Measurements from ENCODE around the gene EPHB6. TPM values are rescaled to one million over a fixed set of nuclear protein-coding genes. Genes with fewer than 3 reads are reported as not detected.

The EPHB6 gene
- total RNA-seq, 1 experiment from 2014 or later, result 30.5 TPM

DNA sequence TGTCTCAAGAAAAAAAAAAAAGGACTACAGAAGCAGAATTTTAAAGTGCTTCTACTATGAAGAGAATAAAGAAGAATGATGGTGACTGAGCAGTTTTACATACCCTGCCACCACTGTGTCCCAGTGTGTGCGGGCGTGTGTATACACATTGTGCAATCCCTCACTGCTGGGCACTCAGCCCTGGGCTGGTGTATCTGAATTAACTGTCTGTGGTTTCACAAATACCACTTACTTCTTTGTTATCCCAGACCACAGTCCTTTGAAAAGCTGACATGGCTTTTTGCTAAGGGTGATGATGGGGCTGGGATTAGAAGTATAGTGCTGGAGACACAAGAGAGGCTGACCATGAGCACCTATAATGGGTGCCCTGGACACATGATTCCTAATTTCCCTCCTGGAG is 51.8 kb downstream of the EPHB6 start:
- DNase-seq (no peak), ATAC-seq (no peak)
- H4K20me1 ChIP-seq (ENCODE audit: low read length), result no peaks in the 10 kb centered on the region
- no peak overlapping the region for H3K4me3 ChIP-seq (ENCODE audit: low read length)
- ChIA-PET POLR2A (ENCODE audit: unreplicated experiment) (no interaction called here), CTCF (no interaction called here)
- peaks cover 17% of the 10 kb centered on the region; the same call in 1 of the 2 replicates for H3K9me3 ChIP-seq (ENCODE audit: low read length)
- H3K4me1 ChIP-seq (ENCODE audit: insufficient read depth, low read length), result peaks cover 4% of the 10 kb centered on the region; the same call in 1 of the 2 replicates
- no TSS peak for BruUV-seq (replicated peaks)
- no peak overlapping the region for H3K9ac ChIP-seq (ENCODE audit: low read length)
- no peak overlapping the region for H2AFZ ChIP-seq (ENCODE audit: low read length)
- H3K4me2 ChIP-seq (ENCODE audit: low read length), result no peak overlapping the region
- H3F3A ChIP-seq (ENCODE audit: low read length, unreplicated experiment), result no peaks in the 10 kb centered on the region
- H3K36me3 ChIP-seq (ENCODE audit: low read depth, low read length), result no peaks in the 10 kb centered on the region
- no peaks in the 10 kb centered on the region for H3K9me2 ChIP-seq (replicated peaks; ENCODE audit: low read length)
- intact Hi-C loops (cut with micrococcal nuclease), result no loop called here
- H3K27ac ChIP-seq (ENCODE audit: low read length), result no peak overlapping the region
- H3K27me3 ChIP-seq (ENCODE audit: low read length), result peaks cover 20% of the 10 kb centered on the region
- H3K79me2 ChIP-seq (ENCODE audit: low read length), result no peaks in the 10 kb centered on the region
- no peak for TF ChIP-seq EZH2 (IDR thresholded peaks at IDR 0.05; ENCODE audit: low read length, unreplicated experiment)
- TF ChIP-seq, protein P1, sequence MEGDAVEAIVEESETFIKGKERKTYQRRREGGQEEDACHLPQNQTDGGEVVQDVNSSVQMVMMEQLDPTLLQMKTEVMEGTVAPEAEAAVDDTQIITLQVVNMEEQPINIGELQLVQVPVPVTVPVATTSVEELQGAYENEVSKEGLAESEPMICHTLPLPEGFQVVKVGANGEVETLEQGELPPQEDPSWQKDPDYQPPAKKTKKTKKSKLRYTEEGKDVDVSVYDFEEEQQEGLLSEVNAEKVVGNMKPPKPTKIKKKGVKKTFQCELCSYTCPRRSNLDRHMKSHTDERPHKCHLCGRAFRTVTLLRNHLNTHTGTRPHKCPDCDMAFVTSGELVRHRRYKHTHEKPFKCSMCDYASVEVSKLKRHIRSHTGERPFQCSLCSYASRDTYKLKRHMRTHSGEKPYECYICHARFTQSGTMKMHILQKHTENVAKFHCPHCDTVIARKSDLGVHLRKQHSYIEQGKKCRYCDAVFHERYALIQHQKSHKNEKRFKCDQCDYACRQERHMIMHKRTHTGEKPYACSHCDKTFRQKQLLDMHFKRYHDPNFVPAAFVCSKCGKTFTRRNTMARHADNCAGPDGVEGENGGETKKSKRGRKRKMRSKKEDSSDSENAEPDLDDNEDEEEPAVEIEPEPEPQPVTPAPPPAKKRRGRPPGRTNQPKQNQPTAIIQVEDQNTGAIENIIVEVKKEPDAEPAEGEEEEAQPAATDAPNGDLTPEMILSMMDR (conservative IDR thresholded peaks at IDR 0.05; ENCODE audit: low read depth, low read length), result no peak

DNA sequence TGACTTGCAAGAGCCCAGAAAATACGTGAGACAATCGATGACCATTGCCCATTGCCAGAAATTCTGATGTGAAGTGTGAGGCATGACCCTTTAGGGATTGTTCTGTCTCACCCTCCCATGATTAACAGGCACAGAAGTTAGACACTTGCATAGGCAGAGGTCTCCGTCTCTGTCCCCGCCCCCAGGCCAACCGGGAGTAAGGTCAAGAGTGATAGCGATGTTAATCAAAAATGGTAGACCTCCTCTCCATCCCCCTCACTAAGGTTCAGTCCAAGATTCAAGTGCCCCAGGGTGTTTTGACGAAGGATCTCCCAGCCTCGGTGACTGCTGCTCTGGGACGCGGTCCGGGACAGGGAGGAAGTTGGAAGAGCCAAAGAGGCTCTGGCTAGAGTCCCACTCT is 53.4 kb downstream of the EPHB6 start:
- ATAC-seq (no peak), DNase-seq (no peak)
- Histone ChIP-seq H3K9me3 (ENCODE audit: low read length) (peaks cover 17% of the 10 kb centered on the region; the same call in 1 of the 2 replicates), H3K9ac (ENCODE audit: low read length) (no peak overlapping the region), H2AFZ (ENCODE audit: low read length) (no peak overlapping the region), H3K36me3 (ENCODE audit: low read depth, low read length) (no peaks in the 10 kb centered on the region), H3K27me3 (ENCODE audit: low read length) (peaks cover 29% of the 10 kb centered on the region), H3K9me2 (replicated peaks; ENCODE audit: low read length) (no peaks in the 10 kb centered on the region), H3K79me2 (ENCODE audit: low read length) (no peaks in the 10 kb centered on the region), H3K4me2 (ENCODE audit: low read length) (no peak overlapping the region), H3F3A (ENCODE audit: low read length, unreplicated experiment) (no peaks in the 10 kb centered on the region), H3K4me1 (ENCODE audit: insufficient read depth, low read length) (peaks cover 4% of the 10 kb centered on the region; the same call in 1 of the 2 replicates), H3K27ac (ENCODE audit: low read length) (no peak overlapping the region), H3K4me3 (ENCODE audit: low read length) (no peak overlapping the region), H4K20me1 (ENCODE audit: low read length) (no peaks in the 10 kb centered on the region)
- POLR2A ChIA-PET (ENCODE audit: unreplicated experiment), result no interaction called here
- no TSS peak for BruUV-seq (replicated peaks)
- CTCF ChIA-PET, result no interaction called here
- TF ChIP-seq EZH2phosphoT487 (IDR thresholded peaks at IDR 0.05; ENCODE audit: borderline replicate concordance, low read length), result no peak
- no peak for TF ChIP-seq EZH2 (IDR thresholded peaks at IDR 0.05; ENCODE audit: low read length, unreplicated experiment)
- TF ChIP-seq, protein P1 (conservative IDR thresholded peaks at IDR 0.05; ENCODE audit: low read depth, low read length), result no peak
- intact Hi-C loops (cut with micrococcal nuclease), result no loop called here

DNA sequence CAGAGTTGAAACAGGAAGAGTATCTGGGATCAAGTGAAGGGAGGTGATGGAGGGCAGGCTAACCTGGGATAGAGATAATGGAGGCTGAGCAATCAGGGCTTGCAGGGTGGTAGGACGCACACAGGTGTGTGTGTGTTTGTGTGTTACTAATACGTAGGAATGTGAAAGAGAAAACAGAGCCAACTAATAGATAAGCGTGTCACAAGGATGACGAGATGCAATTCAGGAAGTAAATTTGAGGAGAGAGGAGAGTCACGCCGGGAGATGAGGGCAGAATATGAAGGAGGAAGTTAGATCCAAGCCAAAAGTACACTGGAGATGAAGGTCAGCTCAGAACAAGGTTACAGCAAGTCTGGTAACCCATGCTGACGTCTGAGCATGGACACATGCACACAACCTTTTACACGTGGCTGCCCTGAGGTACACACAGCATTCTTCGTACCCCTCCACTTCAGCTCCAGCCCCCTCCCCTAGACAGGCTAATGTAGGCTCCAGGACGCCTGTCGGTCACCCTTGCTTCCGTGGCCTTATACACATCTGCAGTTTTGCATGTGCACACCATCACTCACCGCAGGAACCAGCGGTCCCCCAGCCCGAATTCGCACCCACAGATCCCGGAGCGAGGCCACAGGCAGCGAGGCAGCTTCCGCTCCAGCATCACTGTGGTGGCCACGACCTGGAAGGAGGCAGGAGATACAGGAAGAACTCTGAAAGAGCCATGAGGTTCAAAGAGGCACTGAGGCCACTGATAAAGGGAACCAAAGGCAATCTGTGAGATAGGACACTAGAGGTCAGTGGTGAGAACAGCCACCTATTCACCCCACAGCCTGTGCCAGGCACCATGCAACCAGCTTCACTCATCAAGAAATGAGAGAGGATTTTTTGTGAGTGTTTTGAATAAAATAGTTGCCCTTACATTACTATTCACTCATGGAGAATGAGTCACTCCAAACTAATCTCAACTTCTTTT is 54.3 kb downstream of the EPHB6 start:
- no peak overlapping the region for H3K4me3 ChIP-seq (ENCODE audit: low read length)
- BruUV-seq (replicated peaks), result no TSS peak
- H3K9ac ChIP-seq (ENCODE audit: low read length), result no peak overlapping the region
- H4K20me1 ChIP-seq (ENCODE audit: low read length), result no peaks in the 10 kb centered on the region
- no peaks in the 10 kb centered on the region for H3K9me2 ChIP-seq (replicated peaks; ENCODE audit: low read length)
- ATAC-seq (peak; percentile 65), DNase-seq (no peak)
- H3K36me3 ChIP-seq (ENCODE audit: low read depth, low read length), result no peaks in the 10 kb centered on the region
- H3K9me3 ChIP-seq (ENCODE audit: low read length), result peaks cover 17% of the 10 kb centered on the region; the same call in 1 of the 2 replicates
- POLR2A ChIA-PET (ENCODE audit: unreplicated experiment), result no interaction called here
- no peaks in the 10 kb centered on the region for H3K79me2 ChIP-seq (ENCODE audit: low read length)
- TF ChIP-seq EZH2phosphoT487 (IDR thresholded peaks at IDR 0.05; ENCODE audit: borderline replicate concordance, low read length), result no peak
- no peak for TF ChIP-seq EZH2 (IDR thresholded peaks at IDR 0.05; ENCODE audit: low read length, unreplicated experiment)
- TF ChIP-seq, protein P1 (conservative IDR thresholded peaks at IDR 0.05; ENCODE audit: low read depth, low read length), result peak; percentile 46
- CTCF ChIA-PET, result interaction anchor here (0.6 kb wide), 2 partner anchors 28 to 92 kb away, joined by 3 to 4 read pairs; no protein-coding TSS in a partner anchor
- peaks cover 29% of the 10 kb centered on the region for H3K27me3 ChIP-seq (ENCODE audit: low read length)
- H3K4me1 ChIP-seq (ENCODE audit: insufficient read depth, low read length), result peaks cover 4% of the 10 kb centered on the region; the same call in 1 of the 2 replicates
- H3K27ac ChIP-seq (ENCODE audit: low read length), result no peak overlapping the region
- H3F3A ChIP-seq (ENCODE audit: low read length, unreplicated experiment), result no peaks in the 10 kb centered on the region
- intact Hi-C loops (cut with micrococcal nuclease), result no loop called here
- no peak overlapping the region for H2AFZ ChIP-seq (ENCODE audit: low read length)
- H3K4me2 ChIP-seq (ENCODE audit: low read length), result no peak overlapping the region

Data from PC-3 (cell line).